SK-N-SH treated with all-trans-retinoic acid at 6 μM for 48 hours (cell line): Measurements from ENCODE around the gene PLXND1.

ENCODE experiments used
- ATAC-seq: fragments of 200-7000 bp; cut with Tn5 transposase; 3 replicates; pipeline ENCODE4 v1.9.1; 2020; ENCODE audit warnings: mild to moderate bottlenecking, moderate library complexity
- ARNTL ChIP-seq: fragments of 450-650 bp; formaldehyde crosslinking; IDR thresholded peaks from 2 replicates; pipeline ENCODE4 v1.5.0; 2020; ENCODE audit warnings: low read depth, mild to moderate bottlenecking, moderate library complexity, borderline replicate concordance
- BACH2 ChIP-seq: fragments of 250-450 bp; sonication (Bioruptor Pico); IDR thresholded peaks from 2 replicates; pipeline ENCODE4 v1.9.0; 2021; ENCODE audit warnings: mild to moderate bottlenecking, borderline replicate concordance
- CSDC2 ChIP-seq: fragments of 250-450 bp; sonication (Bioruptor Pico); IDR thresholded peaks from 2 replicates; pipeline ENCODE4 v1.5.0; 2020; ENCODE audit warnings: mild to moderate bottlenecking, moderate library complexity
- ISL1 ChIP-seq: fragments of 250-450 bp; sonication (Bioruptor Pico); IDR thresholded peaks from 2 replicates; pipeline ENCODE4 v2.1.2; 2022; ENCODE audit warnings: mild to moderate bottlenecking, moderate library complexity
- OSR1 ChIP-seq: fragments of 250-450 bp; sonication (Bioruptor Pico); IDR thresholded peaks from 2 replicates; pipeline ENCODE4 v1.8.0; 2022; ENCODE audit warnings: moderate library complexity, mild to moderate bottlenecking, inconsistent platforms
- RARB ChIP-seq: fragments of 250-450 bp; sonication (Bioruptor Pico); IDR thresholded peaks from 2 replicates; pipeline ENCODE4 v1.8.0; 2021; ENCODE audit warnings: mild to moderate bottlenecking, moderate library complexity
- SNAI2 ChIP-seq: fragments of 250-450 bp; sonication (Bioruptor Pico); IDR thresholded peaks from 2 replicates; pipeline ENCODE4 v1.5.0; 2020; ENCODE audit warnings: mild to moderate bottlenecking, moderate library complexity
- TCF4 ChIP-seq: fragments of 250-450 bp; sonication (Bioruptor Pico); IDR thresholded peaks from 2 replicates; pipeline ENCODE4 v1.8.0; 2021; ENCODE audit warnings: mild to moderate bottlenecking, moderate library complexity, borderline replicate concordance
- TOX ChIP-seq: fragments of 250-450 bp; sonication (Bioruptor Pico); IDR thresholded peaks from 2 replicates; pipeline ENCODE4 v1.8.0; 2021; ENCODE audit warnings: mild to moderate bottlenecking, moderate library complexity, borderline replicate concordance
- ZC3H10 ChIP-seq: fragments of 250-450 bp; sonication (Bioruptor Pico); IDR thresholded peaks from 2 replicates; pipeline ENCODE4 v1.5.1; 2021; ENCODE audit warnings: mild to moderate bottlenecking, moderate library complexity
- ZNF565 ChIP-seq: fragments of 450-650 bp; formaldehyde crosslinking; conservative IDR thresholded peaks from 2 replicates; pipeline ENCODE4 v1.5.0; 2020; ENCODE audit warnings: low read depth, mild to moderate bottlenecking, moderate library complexity
- ZNF70 ChIP-seq: fragments of 450-650 bp; formaldehyde crosslinking; IDR thresholded peaks from 2 replicates; pipeline ENCODE4 v1.5.0; 2020; ENCODE audit warnings: mild to moderate bottlenecking, moderate library complexity
- ZNF8 ChIP-seq: fragments of 450-650 bp; formaldehyde crosslinking; IDR thresholded peaks from 2 replicates; pipeline ENCODE4 v1.5.0; 2020; ENCODE audit warnings: mild to moderate bottlenecking, moderate library complexity
- TF ChIP-seq, protein P1 (sequence below): fragments of 250-450 bp; sonication (Bioruptor Pico); IDR thresholded peaks from 2 replicates; pipeline ENCODE4 v1.5.1; 2021; ENCODE audit warnings: mild to moderate bottlenecking, moderate library complexity
- TF ChIP-seq, protein P2 (sequence below): fragments of 250-450 bp; sonication (Bioruptor Pico); IDR thresholded peaks from 2 replicates; pipeline ENCODE4 v1.8.0; 2021; ENCODE audit warnings: low read depth, mild to moderate bottlenecking, moderate library complexity, borderline replicate concordance
- TF ChIP-seq, protein P3 (sequence below): fragments of 250-450 bp; sonication (Bioruptor Pico); IDR thresholded peaks from 2 replicates; pipeline ENCODE4 v1.5.1; 2020; ENCODE audit warnings: low read depth, mild to moderate bottlenecking, moderate library complexity

The PLXND1 gene

DNA sequence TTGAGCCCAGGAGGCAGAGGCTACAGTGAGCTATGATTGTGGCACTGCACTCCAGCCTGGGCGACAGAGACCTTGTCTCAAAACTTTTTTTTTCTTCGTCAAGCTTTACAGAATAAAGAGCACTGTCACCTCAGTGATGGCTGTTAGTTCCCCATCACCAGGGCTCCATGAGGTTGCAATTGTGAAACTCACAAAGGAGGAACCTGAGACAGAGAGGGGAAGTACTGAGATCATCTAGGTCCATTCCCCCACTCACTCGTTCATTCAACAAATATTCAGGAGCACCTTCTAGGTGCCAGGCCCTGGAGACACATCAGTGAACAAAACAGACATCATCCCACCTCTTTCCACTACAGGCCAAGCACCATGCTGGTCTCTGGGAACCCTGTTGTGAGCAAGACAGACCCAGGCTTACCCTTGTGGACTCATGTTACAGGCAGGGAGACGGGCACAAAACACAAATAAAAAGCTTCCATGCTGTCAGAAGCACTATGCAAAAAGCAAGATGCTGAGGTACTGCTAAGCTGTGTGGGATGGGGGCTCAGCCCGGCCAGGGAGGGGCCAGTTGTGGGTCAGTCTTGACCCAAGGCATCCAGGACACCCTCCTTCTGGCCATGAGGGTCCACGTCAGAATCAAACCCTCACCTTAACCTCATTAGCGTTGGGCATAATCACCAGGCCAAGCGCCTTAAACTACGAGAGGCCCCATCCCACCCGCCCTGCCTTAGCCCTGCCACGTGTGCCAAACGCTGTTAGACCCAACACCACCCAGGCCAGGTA lies 80.2 kb downstream of the PLXND1 start (continued):
- TF ChIP-seq, protein P1, sequence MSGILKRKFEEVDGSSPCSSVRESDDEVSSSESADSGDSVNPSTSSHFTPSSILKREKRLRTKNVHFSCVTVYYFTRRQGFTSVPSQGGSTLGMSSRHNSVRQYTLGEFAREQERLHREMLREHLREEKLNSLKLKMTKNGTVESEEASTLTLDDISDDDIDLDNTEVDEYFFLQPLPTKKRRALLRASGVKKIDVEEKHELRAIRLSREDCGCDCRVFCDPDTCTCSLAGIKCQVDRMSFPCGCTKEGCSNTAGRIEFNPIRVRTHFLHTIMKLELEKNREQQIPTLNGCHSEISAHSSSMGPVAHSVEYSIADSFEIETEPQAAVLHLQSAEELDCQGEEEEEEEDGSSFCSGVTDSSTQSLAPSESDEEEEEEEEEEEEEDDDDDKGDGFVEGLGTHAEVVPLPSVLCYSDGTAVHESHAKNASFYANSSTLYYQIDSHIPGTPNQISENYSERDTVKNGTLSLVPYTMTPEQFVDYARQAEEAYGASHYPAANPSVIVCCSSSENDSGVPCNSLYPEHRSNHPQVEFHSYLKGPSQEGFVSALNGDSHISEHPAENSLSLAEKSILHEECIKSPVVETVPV (CRISPR knock-in tag) = no peak
- no peak for TF ChIP-seq ZNF565 (CRISPR knock-in tag)

DNA sequence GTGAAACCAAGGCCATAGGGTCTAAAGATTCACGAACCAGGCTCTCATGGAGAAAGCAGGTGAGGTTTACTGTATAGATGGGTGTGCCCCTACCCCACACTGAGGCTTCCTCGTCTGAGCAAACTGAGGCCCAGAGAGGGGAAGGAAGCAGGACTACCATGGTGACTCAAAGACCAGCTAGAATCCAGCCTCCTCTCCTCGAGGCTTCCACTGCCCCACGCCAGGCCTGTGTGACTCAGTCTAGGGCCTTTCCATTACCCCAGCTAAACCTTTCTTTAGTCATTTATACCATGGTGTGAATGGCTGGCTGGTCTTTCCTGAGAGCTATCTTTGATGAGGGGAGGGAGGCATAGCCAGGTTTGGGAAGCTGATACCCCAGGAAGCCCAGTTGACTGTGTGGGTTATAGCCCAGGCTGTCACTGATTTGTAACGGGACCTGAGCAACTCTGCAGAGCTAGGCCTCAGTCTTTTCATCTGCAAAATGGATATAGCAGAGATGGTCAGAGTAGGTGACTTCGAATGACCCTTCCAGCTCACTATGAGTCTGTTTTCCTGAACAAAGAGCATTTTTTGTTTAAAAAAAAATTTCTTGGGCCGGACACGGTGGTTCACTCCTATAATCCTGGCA lies 81.0 kb downstream of the PLXND1 start:
- TF ChIP-seq, protein P1 (CRISPR knock-in tag) = no peak
- no peak for TF ChIP-seq ZNF70 (CRISPR knock-in tag)
- no peak for TF ChIP-seq TCF4 (CRISPR knock-in tag)
- no peak for TF ChIP-seq BACH2
- no peak for TF ChIP-seq SNAI2
- no peak for TF ChIP-seq ZNF565 (CRISPR knock-in tag)
- TF ChIP-seq, protein P2, sequence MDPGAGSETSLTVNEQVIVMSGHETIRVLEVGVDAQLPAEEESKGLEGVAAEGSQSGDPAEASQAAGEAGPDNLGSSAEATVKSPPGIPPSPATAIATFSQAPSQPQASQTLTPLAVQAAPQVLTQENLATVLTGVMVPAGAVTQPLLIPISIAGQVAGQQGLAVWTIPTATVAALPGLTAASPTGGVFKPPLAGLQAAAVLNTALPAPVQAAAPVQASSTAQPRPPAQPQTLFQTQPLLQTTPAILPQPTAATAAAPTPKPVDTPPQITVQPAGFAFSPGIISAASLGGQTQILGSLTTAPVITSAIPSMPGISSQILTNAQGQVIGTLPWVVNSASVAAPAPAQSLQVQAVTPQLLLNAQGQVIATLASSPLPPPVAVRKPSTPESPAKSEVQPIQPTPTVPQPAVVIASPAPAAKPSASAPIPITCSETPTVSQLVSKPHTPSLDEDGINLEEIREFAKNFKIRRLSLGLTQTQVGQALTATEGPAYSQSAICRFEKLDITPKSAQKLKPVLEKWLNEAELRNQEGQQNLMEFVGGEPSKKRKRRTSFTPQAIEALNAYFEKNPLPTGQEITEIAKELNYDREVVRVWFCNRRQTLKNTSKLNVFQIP (CRISPR knock-in tag) = no peak
- TF ChIP-seq TOX (CRISPR knock-in tag) = no peak
- ATAC-seq = peak; percentile 13; the same call in 1 of the 3 replicates

DNA sequence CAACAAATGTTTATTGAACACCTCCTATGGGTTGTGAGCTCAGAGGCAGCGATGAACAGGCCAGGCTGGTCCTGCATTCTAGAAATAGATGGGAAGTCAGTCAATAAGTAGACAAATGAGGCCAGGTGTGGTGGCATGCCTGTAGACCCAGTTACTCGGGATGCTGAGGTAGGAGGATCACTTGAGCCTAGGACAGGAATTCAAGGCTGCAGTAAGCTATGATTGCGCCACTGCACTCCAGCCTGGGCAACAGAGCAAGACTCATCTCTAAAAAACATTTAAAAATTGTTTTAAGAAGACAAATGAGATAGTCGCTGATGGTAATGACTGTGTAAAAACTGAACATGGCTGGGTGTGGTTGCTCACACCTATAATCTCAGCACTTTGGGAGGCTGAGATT lies 82.4 kb downstream of the PLXND1 start:
- TF ChIP-seq CSDC2 (CRISPR knock-in tag) (no peak), OSR1 (CRISPR knock-in tag) (no peak), RARB (no peak), ZC3H10 (no peak), ARNTL (CRISPR knock-in tag) (no peak), ZNF8 (CRISPR knock-in tag) (no peak), ZNF70 (CRISPR knock-in tag) (no peak), ISL1 (CRISPR knock-in tag) (no peak), ZNF565 (CRISPR knock-in tag) (no peak), TCF4 (CRISPR knock-in tag) (no peak)
- TF ChIP-seq, protein P2 (CRISPR knock-in tag) = no peak
- TF ChIP-seq, protein P3, sequence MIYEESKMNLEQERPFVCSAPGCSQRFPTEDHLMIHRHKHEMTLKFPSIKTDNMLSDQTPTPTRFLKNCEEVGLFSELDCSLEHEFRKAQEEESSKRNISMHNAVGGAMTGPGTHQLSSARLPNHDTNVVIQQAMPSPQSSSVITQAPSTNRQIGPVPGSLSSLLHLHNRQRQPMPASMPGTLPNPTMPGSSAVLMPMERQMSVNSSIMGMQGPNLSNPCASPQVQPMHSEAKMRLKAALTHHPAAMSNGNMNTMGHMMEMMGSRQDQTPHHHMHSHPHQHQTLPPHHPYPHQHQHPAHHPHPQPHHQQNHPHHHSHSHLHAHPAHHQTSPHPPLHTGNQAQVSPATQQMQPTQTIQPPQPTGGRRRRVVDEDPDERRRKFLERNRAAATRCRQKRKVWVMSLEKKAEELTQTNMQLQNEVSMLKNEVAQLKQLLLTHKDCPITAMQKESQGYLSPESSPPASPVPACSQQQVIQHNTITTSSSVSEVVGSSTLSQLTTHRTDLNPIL (CRISPR knock-in tag) = no peak
- TF ChIP-seq, protein P1 (CRISPR knock-in tag) = no peak
- ATAC-seq = no peak

DNA sequence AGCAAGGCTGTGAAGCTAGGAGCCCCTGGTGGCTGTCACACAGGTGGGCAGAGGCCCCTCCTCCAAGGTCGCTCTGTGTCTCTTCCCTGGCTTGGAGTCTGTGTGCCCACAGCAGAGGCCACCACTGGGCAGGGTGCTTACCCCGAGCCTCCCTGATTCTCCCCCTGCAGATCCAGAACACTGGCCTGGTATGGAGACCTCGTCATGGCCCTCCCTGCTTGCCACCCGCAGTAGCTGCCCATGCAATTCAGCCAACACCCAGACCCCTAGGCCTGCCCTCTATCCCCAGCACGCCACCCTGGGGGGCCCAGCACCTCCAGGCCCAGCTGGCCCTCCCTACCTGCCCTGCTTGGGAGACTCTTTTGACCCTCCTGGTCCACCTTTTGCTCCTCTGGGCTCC lies 83.5 kb downstream of the PLXND1 start:
- no peak for TF ChIP-seq RARB
- TF ChIP-seq ISL1 (CRISPR knock-in tag) = no peak
- no peak for TF ChIP-seq ZNF70 (CRISPR knock-in tag)
- TF ChIP-seq, protein P1 (CRISPR knock-in tag) = no peak
- no peak for ATAC-seq
